ENCODE measurements around the gene GPR42. TPM values are rescaled to one million over a fixed set of nuclear protein-coding genes. Genes with fewer than 3 reads are reported as not detected.

Gene GPR42
- total RNA-seq, 1 experiment from 2014 or later, result not detected

DNA sequence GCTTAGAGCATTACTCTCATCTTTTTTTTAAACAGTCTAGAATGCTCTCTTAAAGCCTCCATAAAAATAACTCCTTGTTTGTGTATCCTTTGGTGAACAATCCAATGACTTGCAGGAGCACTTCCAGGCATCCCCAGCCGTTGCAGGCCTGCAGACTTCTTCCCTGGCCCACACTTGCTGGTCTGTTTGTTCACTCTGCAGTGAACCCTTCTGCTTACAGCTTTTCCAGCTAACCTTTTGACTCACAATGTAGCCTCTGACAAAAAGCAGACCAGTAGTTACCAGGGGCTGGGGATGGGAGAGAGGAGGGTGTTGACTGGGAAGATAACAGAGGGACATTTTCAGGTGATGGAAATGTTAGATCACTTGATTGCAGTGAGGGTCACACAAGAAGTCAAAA lies 9.1 kb downstream of the GPR42 start:
- H3K4me1 ChIP-seq (ENCODE audit: control insufficient read depth in 1 of 2, insufficient read depth in 2 of 2, low read length in 2 of 2), result peaks cover 0 to 5% of the 10 kb centered on the region in 2 experiments; a peak in 2 of 4 replicates
- H3K9me2 ChIP-seq (ENCODE audit: insufficient read depth), result no peaks in the 10 kb centered on the region
- ChIA-PET CTCF (no interaction called here), RAD21 (ENCODE audit: low non-redundant PET in 1 of 2, low total read pairs in 2 of 2, uncharacterized antibody in 2 of 2, unreplicated experiment in 2 of 2) (no interaction called here), POLR2A (no interaction called here)
- ATAC-seq (no peak), DNase-seq (ENCODE audit: low read depth, low spot score) (no peak)
- no peak overlapping the region for H3K27ac ChIP-seq (ENCODE audit: low read depth, low read length)
- no peak overlapping the region for H3K9ac ChIP-seq (ENCODE audit: low read length)
- TF ChIP-seq ZFX (IDR thresholded peaks at IDR 0.05), result no peak
- no peak for TF ChIP-seq EZH2phosphoT487 (IDR thresholded peaks at IDR 0.05; ENCODE audit: borderline replicate concordance)
- TF ChIP-seq FOSL1 (IDR thresholded peaks at IDR 0.05; ENCODE audit: low read depth), result no peak
- TF ChIP-seq, protein P1, sequence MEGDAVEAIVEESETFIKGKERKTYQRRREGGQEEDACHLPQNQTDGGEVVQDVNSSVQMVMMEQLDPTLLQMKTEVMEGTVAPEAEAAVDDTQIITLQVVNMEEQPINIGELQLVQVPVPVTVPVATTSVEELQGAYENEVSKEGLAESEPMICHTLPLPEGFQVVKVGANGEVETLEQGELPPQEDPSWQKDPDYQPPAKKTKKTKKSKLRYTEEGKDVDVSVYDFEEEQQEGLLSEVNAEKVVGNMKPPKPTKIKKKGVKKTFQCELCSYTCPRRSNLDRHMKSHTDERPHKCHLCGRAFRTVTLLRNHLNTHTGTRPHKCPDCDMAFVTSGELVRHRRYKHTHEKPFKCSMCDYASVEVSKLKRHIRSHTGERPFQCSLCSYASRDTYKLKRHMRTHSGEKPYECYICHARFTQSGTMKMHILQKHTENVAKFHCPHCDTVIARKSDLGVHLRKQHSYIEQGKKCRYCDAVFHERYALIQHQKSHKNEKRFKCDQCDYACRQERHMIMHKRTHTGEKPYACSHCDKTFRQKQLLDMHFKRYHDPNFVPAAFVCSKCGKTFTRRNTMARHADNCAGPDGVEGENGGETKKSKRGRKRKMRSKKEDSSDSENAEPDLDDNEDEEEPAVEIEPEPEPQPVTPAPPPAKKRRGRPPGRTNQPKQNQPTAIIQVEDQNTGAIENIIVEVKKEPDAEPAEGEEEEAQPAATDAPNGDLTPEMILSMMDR (IDR thresholded peaks at IDR 0.05 in 2 of 3, conservative IDR thresholded peaks at IDR 0.05 in 1 of 3; ENCODE audit: borderline replicate concordance in 1 of 3, insufficient read depth in 1 of 3, low read depth in 2 of 3, low read length in 2 of 3), result no peak
- no peak for TF ChIP-seq CEBPB (IDR thresholded peaks at IDR 0.05; ENCODE audit: low read depth)
- peaks cover 0 to 3% of the 10 kb centered on the region in 2 experiments; a peak in 1 of 4 replicates for H3K9me3 ChIP-seq (ENCODE audit: control insufficient read depth in 1 of 2, insufficient read depth in 1 of 2, low read depth in 1 of 2, low read length in 2 of 2)
- no peaks in the 10 kb centered on the region; the same call in none of the 2 replicates for H3K27me3 ChIP-seq (ENCODE audit: insufficient read depth, low read length)
- no peaks in the 10 kb centered on the region for H3K79me2 ChIP-seq (ENCODE audit: insufficient read depth, low read length)
- H2AFZ ChIP-seq (ENCODE audit: low read depth, low read length, poor library complexity, severe bottlenecking), result no peak overlapping the region
- H3K4me2 ChIP-seq (ENCODE audit: low read length), result no peak overlapping the region
- H4K20me1 ChIP-seq (ENCODE audit: insufficient read depth), result no peaks in the 10 kb centered on the region
- no peaks in the 10 kb centered on the region for H3K36me3 ChIP-seq (ENCODE audit: control insufficient read depth in 1 of 2, insufficient read depth in 2 of 2, low read length in 2 of 2)
- H3K4me3 ChIP-seq (replicated peaks in 1 of 2; ENCODE audit: low read depth in 1 of 2, low read length in 2 of 2), result no peak overlapping the region
- BruUV-seq (replicated peaks), result no TSS peak
- intact Hi-C loops (cut with micrococcal nuclease), result no loop called here

DNA sequence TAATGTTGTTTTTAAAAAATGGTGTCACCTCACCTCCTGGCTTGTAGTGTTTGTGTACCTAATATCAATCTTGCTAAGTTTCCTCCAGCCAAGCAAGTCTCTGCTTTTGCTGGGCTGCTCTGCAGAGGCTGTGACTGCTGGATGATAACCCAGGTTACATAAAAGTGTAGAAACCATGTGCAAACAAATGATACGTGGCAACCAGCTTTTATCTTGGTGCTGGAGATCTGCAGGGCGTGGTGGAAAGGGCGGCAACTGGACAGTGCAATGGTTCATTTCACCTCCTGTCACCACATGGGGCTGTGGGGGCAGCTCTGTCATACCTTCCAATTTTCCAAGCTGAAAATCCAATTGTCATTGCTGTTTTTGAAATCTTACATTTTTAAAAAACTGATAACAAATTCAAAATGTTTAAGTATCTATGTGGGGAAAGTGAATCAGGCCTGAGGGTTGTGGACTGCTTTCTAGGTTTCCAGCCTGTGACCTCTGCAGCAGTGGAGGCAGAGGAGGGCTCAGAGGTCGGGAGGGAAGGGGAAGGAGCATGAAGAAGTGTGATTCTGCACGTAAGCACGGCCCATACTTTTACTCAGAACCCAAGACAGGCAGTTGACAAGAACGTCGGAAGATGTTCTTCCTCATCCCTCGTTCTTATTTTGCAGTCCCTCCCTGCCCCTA lies 9.7 kb downstream of the GPR42 start:
- H3K4me1 ChIP-seq (ENCODE audit: control insufficient read depth in 1 of 2, insufficient read depth in 2 of 2, low read length in 2 of 2), result no peaks in the 10 kb centered on the region
- TF ChIP-seq, protein P2, sequence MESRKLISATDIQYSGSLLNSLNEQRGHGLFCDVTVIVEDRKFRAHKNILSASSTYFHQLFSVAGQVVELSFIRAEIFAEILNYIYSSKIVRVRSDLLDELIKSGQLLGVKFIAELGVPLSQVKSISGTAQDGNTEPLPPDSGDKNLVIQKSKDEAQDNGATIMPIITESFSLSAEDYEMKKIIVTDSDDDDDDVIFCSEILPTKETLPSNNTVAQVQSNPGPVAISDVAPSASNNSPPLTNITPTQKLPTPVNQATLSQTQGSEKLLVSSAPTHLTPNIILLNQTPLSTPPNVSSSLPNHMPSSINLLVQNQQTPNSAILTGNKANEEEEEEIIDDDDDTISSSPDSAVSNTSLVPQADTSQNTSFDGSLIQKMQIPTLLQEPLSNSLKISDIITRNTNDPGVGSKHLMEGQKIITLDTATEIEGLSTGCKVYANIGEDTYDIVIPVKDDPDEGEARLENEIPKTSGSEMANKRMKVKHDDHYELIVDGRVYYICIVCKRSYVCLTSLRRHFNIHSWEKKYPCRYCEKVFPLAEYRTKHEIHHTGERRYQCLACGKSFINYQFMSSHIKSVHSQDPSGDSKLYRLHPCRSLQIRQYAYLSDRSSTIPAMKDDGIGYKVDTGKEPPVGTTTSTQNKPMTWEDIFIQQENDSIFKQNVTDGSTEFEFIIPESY (IDR thresholded peaks at IDR 0.05; ENCODE audit: extremely low read depth, insufficient replicate concordance, low read length), result no peak
- TF ChIP-seq POLR2AphosphoS5 (IDR thresholded peaks at IDR 0.05; ENCODE audit: low read depth, low read length), result no peak
- TF ChIP-seq ZFX (IDR thresholded peaks at IDR 0.05), result no peak
- TF ChIP-seq ELF1 (IDR thresholded peaks at IDR 0.05; ENCODE audit: borderline replicate concordance, low read depth), result no peak
- TF ChIP-seq POLR2A (IDR thresholded peaks at IDR 0.05; ENCODE audit: borderline replicate concordance, extremely low read depth, insufficient read depth, insufficient read length), result no peak
- TF ChIP-seq SRF (IDR thresholded peaks at IDR 0.05; ENCODE audit: low read depth), result no peak
- TF ChIP-seq SIN3A (IDR thresholded peaks at IDR 0.05; ENCODE audit: low read depth), result no peak
- no peak for TF ChIP-seq EZH2phosphoT487 (IDR thresholded peaks at IDR 0.05; ENCODE audit: borderline replicate concordance)
- TF ChIP-seq SP1 (IDR thresholded peaks at IDR 0.05; ENCODE audit: low read depth), result no peak
- TF ChIP-seq YY1 (IDR thresholded peaks at IDR 0.05; ENCODE audit: extremely low read depth, insufficient replicate concordance, low read depth, low read length), result no peak
- TF ChIP-seq, protein P3, sequence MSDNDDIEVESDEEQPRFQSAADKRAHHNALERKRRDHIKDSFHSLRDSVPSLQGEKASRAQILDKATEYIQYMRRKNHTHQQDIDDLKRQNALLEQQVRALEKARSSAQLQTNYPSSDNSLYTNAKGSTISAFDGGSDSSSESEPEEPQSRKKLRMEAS (IDR thresholded peaks at IDR 0.05), result no peak
- no peak for TF ChIP-seq CEBPB (IDR thresholded peaks at IDR 0.05; ENCODE audit: low read depth)
- no peak for TF ChIP-seq RAD21 (IDR thresholded peaks at IDR 0.05; ENCODE audit: low read depth)
- TF ChIP-seq JUND (IDR thresholded peaks at IDR 0.05), result no peak
- no peak for TF ChIP-seq TCF7L2 (IDR thresholded peaks at IDR 0.05; ENCODE audit: borderline replicate concordance, extremely low read depth, insufficient read depth, insufficient read length)
- no peak for TF ChIP-seq FOSL1 (IDR thresholded peaks at IDR 0.05; ENCODE audit: low read depth)

More for the DNA sequence above, 9.7 kb downstream of the GPR42 start:
- Histone ChIP-seq H3K4me2 (ENCODE audit: low read length) (no peak overlapping the region), H3K9ac (ENCODE audit: low read length) (no peak overlapping the region), H4K20me1 (ENCODE audit: insufficient read depth) (no peaks in the 10 kb centered on the region), H2AFZ (ENCODE audit: low read depth, low read length, poor library complexity, severe bottlenecking) (no peak overlapping the region), H3K27me3 (ENCODE audit: insufficient read depth, low read length) (no peaks in the 10 kb centered on the region; the same call in none of the 2 replicates), H3K9me2 (ENCODE audit: insufficient read depth) (no peaks in the 10 kb centered on the region), H3K27ac (ENCODE audit: low read depth, low read length) (no peak overlapping the region), H3K9me3 (ENCODE audit: control insufficient read depth in 1 of 2, insufficient read depth in 1 of 2, low read depth in 1 of 2, low read length in 2 of 2) (peaks cover 0 to 3% of the 10 kb centered on the region in 2 experiments; a peak in 1 of 4 replicates), H3K4me3 (replicated peaks in 1 of 2; ENCODE audit: low read depth in 1 of 2, low read length in 2 of 2) (no peak overlapping the region), H3K79me2 (ENCODE audit: insufficient read depth, low read length) (no peaks in the 10 kb centered on the region), H3K36me3 (ENCODE audit: control insufficient read depth in 1 of 2, insufficient read depth in 2 of 2, low read length in 2 of 2) (no peaks in the 10 kb centered on the region)
- no peak for ATAC-seq
- intact Hi-C loops (cut with micrococcal nuclease), result no loop called here
- BruUV-seq (replicated peaks), result no TSS peak
- ChIA-PET POLR2A (no interaction called here), RAD21 (ENCODE audit: low non-redundant PET in 1 of 2, low total read pairs in 2 of 2, uncharacterized antibody in 2 of 2, unreplicated experiment in 2 of 2) (no interaction called here), CTCF (no interaction called here)
- DNase-seq (ENCODE audit: low read depth, low spot score), result no peak
